ENCODE measurements around the gene MAPK8IP2.

- TF ChIP-seq CTCF (conservative IDR thresholded peaks at IDR 0.05 in 1 of 2, IDR thresholded peaks at IDR 0.05 in 1 of 2; ENCODE audit: extremely low read depth in 1 of 2, insufficient read depth in 1 of 2, low read depth in 1 of 2, low read length in 2 of 2) (no peak), EZH2 (IDR thresholded peaks at IDR 0.05; ENCODE audit: borderline replicate concordance, low read length) (no peak)
Observed at GRCh38 chr22:50556703-50557102, 43.9 kb upstream of the MAPK8IP2 start.

Data from mammary epithelial cell (primary cell).